Measurements from ENCODE around the gene C2orf78.

DNA sequence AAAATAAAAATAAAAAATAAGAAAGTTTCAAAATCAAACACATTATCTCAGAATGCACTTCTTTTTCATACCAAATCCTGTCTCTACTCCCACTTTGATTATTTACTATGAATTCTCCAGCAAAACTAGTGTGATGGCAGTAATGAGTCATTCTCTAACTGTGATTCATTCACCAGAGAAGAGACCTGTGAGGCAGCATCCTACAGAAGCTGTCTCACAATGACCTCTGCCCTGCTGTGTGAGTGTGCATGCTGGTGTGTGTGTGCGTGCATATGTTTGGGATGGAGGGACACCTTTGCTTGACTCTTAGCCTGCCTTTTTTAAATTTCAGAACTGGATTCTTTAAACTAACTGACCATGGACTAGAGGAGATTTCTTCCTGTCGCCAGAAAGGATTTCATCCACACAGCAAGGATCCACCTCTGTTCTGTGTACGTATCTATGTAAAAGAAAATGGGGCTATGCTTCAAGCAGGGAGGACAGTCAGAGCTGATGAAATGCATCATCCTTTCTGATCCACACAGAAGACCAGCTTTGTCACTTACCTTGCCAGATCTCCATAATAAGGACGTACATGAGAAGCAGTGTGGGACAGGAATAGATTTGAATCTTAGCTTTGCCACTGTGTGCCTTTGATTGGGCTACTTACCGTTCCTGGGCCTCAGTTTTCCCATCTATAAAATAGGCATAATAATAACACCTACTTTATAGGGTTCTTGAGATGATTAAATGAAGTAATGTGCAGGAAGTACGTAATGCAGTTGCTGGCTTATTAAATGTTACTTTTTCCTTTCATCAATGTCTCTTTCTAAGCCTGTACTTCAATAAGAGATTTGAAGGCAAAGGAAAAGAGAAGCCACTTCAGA lies 76.0 kb downstream of the C2orf78 start:
- TF ChIP-seq POLR2A (IDR thresholded peaks at IDR 0.05) (no peak), EP300 (IDR thresholded peaks at IDR 0.05) (no peak), POLR2AphosphoS5 (IDR thresholded peaks at IDR 0.05) (no peak)
- TF ChIP-seq, protein P1, sequence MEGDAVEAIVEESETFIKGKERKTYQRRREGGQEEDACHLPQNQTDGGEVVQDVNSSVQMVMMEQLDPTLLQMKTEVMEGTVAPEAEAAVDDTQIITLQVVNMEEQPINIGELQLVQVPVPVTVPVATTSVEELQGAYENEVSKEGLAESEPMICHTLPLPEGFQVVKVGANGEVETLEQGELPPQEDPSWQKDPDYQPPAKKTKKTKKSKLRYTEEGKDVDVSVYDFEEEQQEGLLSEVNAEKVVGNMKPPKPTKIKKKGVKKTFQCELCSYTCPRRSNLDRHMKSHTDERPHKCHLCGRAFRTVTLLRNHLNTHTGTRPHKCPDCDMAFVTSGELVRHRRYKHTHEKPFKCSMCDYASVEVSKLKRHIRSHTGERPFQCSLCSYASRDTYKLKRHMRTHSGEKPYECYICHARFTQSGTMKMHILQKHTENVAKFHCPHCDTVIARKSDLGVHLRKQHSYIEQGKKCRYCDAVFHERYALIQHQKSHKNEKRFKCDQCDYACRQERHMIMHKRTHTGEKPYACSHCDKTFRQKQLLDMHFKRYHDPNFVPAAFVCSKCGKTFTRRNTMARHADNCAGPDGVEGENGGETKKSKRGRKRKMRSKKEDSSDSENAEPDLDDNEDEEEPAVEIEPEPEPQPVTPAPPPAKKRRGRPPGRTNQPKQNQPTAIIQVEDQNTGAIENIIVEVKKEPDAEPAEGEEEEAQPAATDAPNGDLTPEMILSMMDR (IDR thresholded peaks at IDR 0.05): no peak

All from sigmoid colon (tissue), 4 donors.